ENCODE measurements around the gene SVIP. TPM values are rescaled to one million over a fixed set of nuclear protein-coding genes. Genes with fewer than 3 reads are reported as not detected.
A peak's percentile ranks its signal among the peaks of the same experiment; 100 is the strongest.

SVIP gene
- total RNA-seq, 1 donor from 2014 or later = 16.9 TPM

DNA sequence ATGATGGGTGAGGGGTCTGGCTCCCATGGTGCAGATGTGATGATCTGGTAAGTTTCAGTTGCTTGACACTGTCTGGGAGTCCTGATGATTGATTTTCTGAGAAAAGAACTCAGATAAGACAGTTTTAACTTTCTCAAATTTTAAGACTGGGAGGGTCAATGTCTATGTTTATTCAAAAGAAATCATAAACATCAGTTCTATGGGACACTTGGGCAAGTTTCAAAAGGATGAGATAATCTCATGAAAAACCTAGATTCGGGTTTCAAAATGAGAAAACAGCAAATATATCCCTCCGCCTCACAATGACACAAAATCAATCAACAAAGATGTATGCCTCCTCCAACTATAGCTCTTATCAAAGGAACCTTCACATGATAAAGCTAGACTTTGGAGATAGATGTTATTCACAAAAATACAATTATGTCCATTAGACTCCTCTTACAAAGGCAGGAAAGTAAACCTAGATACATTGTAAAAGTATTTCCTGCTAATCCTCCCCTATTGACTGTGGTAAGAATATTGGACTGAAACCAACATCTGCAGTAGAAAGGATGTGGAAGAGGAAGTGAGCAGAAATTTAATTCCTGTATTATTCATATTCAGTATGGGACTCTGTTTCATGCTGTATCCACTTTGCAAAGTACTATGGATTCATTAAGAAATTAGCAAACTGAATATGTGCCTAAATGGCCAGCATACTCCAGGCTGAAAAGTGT is 21.6 kb downstream of the SVIP start:
- CTCF ChIA-PET = no interaction called here
- intact Hi-C loops (cut with micrococcal nuclease) = no loop called here
- Mint-ChIP-seq H3K9me3 (no peaks in the 10 kb centered on the region), H3K27ac (no peak overlapping the region), H3K27me3 (no peaks in the 10 kb centered on the region), H3K36me3 (ENCODE audit: low read depth) (no peaks in the 10 kb centered on the region), H3K4me3 (no peak overlapping the region), H3K4me1 (peaks cover 15% of the 10 kb centered on the region)
- TF ChIP-seq, protein P1, sequence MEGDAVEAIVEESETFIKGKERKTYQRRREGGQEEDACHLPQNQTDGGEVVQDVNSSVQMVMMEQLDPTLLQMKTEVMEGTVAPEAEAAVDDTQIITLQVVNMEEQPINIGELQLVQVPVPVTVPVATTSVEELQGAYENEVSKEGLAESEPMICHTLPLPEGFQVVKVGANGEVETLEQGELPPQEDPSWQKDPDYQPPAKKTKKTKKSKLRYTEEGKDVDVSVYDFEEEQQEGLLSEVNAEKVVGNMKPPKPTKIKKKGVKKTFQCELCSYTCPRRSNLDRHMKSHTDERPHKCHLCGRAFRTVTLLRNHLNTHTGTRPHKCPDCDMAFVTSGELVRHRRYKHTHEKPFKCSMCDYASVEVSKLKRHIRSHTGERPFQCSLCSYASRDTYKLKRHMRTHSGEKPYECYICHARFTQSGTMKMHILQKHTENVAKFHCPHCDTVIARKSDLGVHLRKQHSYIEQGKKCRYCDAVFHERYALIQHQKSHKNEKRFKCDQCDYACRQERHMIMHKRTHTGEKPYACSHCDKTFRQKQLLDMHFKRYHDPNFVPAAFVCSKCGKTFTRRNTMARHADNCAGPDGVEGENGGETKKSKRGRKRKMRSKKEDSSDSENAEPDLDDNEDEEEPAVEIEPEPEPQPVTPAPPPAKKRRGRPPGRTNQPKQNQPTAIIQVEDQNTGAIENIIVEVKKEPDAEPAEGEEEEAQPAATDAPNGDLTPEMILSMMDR (IDR thresholded peaks at IDR 0.05) = no peak
- peak; percentile 45 for ATAC-seq (ENCODE audit: low read depth)
- no peak for DNase-seq
- POLR2A ChIA-PET = no interaction called here

DNA sequence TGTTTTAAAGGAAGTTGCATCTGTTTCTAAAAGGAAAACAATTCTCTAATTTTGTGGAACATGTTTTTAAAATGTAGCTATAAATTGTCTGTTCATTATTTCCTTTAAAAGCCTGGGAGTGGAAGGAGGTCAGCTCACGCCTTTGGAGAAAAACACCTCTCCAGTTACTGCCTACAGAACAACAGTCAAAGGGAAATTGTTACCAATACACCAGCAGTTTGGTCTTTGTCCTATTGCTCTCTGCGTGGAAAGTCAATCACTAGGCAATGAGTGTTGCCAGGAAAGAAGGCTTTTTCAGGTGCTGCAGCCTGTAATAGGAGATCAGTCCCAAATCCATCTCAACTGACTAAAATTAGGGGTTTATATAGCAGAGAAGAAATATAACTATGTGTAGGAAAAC is 22.2 kb downstream of the SVIP start:
- no peaks in the 10 kb centered on the region for H3K36me3 Mint-ChIP-seq (ENCODE audit: low read depth)
- ChIA-PET CTCF (no interaction called here), POLR2A (no interaction called here)
- no peak overlapping the region for H3K4me3 Mint-ChIP-seq
- no peaks in the 10 kb centered on the region for H3K27me3 Mint-ChIP-seq
- H3K27ac Mint-ChIP-seq = no peak overlapping the region
- DNase-seq (no peak), ATAC-seq (ENCODE audit: low read depth) (no peak)
- TF ChIP-seq, protein P1 (IDR thresholded peaks at IDR 0.05) = no peak
- intact Hi-C loops (cut with micrococcal nuclease) = no loop called here
- no peaks in the 10 kb centered on the region for H3K9me3 Mint-ChIP-seq
- peaks cover 15% of the 10 kb centered on the region for H3K4me1 Mint-ChIP-seq

DNA sequence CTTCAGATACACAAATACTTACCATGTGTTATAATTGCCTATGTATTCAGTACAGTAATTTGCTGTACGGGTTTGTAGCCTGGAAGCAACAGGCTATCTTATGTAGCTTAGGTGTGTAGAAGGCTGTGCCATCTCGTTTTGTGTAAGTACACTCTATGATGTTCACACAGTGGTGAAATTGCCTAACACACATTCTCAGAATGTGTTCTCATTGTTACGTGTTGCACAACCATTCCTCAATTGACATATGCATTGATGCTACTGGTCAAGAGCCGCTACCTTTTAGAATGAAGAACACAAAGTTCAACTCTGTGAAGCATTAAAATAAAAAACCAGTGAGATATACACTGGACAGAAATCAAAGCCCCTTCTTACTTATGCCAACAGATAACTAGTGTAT is 26.7 kb downstream of the SVIP start:
- Mint-ChIP-seq H3K4me3 (no peak overlapping the region), H3K27me3 (peaks cover 3% of the 10 kb centered on the region), H3K27ac (no peak overlapping the region), H3K4me1 (peaks cover 5% of the 10 kb centered on the region), H3K36me3 (ENCODE audit: low read depth) (no peaks in the 10 kb centered on the region), H3K9me3 (no peaks in the 10 kb centered on the region)
- no peak for DNase-seq
- ATAC-seq (ENCODE audit: low read depth) = no peak
- ChIA-PET POLR2A (no interaction called here), CTCF (no interaction called here)
- intact Hi-C loops (cut with micrococcal nuclease) = no loop called here
- TF ChIP-seq, protein P1 (IDR thresholded peaks at IDR 0.05) = no peak

DNA sequence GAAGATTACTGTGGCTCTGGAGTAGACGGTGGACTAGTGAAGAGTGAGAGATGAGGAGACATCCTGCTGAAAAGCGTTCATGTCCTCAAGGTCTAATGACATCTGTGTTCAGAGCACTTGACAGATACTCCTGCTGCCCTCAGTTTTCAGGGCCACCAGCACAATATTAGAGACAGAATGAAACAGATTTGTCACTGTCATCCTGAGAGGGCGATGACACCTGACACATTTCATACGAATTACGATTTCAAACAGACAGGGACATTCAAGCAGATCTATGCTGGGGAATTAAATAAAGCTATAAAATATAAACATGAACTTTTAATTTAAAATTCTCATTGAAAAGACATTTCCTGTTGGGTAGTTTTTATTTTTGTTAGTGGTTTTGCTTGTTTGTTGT is 29.1 kb downstream of the SVIP start:
- Mint-ChIP-seq H3K4me3 (no peak overlapping the region), H3K36me3 (ENCODE audit: low read depth) (no peaks in the 10 kb centered on the region), H3K27me3 (peaks cover 3% of the 10 kb centered on the region), H3K4me1 (no peaks in the 10 kb centered on the region), H3K9me3 (no peaks in the 10 kb centered on the region), H3K27ac (no peak overlapping the region)
- intact Hi-C loops (cut with micrococcal nuclease) = no loop called here
- TF ChIP-seq, protein P1 (IDR thresholded peaks at IDR 0.05) = no peak
- POLR2A ChIA-PET = no interaction called here
- DNase-seq (no peak), ATAC-seq (ENCODE audit: low read depth) (no peak)
- CTCF ChIA-PET = no interaction called here

DNA sequence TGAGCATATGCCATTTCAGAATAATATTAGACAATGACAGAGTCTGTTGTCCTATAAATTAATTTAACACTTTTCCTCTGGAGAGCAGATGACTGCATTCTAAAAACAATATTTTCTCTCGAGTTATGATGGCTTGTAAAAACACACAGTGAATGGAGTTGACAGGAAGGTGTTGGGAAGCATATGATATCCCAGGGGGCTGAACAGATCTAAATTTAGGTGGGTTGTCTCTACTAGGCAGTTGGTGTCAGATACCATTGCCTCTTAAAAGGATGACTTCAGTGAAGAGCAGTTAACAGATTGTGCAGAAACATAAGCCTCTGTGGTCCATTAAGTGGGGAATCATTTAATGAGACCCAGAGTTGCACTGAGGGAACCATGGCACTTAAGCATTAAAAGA is 30.7 kb downstream of the SVIP start:
- H3K27ac Mint-ChIP-seq = no peak overlapping the region
- no peak for ATAC-seq (ENCODE audit: low read depth)
- no peaks in the 10 kb centered on the region for H3K4me1 Mint-ChIP-seq
- intact Hi-C loops (cut with micrococcal nuclease) = no loop called here
- peaks cover 3% of the 10 kb centered on the region for H3K27me3 Mint-ChIP-seq
- H3K4me3 Mint-ChIP-seq = no peak overlapping the region
- H3K9me3 Mint-ChIP-seq = no peaks in the 10 kb centered on the region
- DNase-seq = no peak
- POLR2A ChIA-PET = no interaction called here
- CTCF ChIA-PET = interaction anchor here (3.5 kb wide), 1 partner anchor 11 kb away, joined by 13 read pairs; no protein-coding TSS in a partner anchor
- TF ChIP-seq, protein P1 (IDR thresholded peaks at IDR 0.05) = no peak
- no peaks in the 10 kb centered on the region for H3K36me3 Mint-ChIP-seq (ENCODE audit: low read depth)

Measured in activated B cell treated with CpG ODN at 0.5 μM for 24 hours (primary cell).